ENCODE data around the gene NGFR.

Gene NGFR

DNA sequence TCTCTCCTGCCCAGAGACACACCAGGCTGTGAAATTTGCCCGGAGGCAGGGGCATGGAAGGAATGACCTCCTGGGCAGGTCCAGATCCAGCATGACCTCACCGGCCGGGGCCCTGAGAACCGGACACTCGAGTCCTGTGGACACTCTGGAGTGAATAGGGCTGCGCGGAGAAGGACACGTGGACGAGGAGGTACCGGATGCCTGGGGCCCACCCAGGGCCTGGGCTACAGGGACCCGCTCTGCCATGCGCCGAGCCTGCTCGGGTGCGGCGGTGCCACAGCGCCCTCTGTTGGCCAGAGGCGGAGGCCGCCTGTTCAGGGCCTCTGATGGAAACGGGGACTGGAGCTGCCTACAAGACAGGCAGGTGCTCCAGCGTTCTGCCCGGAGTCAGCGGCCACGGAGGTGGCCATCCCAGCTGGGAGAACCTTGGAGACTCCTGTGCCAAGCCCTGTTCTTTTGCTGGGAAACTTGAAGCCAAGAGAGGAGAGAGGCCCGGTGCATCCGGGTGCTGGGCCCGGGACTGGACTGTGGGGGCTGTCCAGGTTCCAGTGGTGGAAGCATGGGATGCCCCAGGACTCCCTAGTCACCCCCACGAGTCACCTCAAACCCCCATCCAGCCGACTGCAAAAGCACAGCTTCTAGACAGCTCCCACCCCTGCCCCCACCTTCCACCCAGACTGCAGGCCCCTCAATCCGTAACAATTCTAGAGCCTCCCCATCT is 61.3 kb downstream of the NGFR start:
- Histone ChIP-seq H3K4me3 (ENCODE audit: low read depth, low read length) (peak overlapping the region; percentile 24), H3K4me1 (no peaks in the 10 kb centered on the region), H3K9me3 (no peaks in the 10 kb centered on the region), H3K36me3 (no peaks in the 10 kb centered on the region), H3K27me3 (no peaks in the 10 kb centered on the region; the same call in 1 of the 2 replicates)
- TF ChIP-seq, protein P1, sequence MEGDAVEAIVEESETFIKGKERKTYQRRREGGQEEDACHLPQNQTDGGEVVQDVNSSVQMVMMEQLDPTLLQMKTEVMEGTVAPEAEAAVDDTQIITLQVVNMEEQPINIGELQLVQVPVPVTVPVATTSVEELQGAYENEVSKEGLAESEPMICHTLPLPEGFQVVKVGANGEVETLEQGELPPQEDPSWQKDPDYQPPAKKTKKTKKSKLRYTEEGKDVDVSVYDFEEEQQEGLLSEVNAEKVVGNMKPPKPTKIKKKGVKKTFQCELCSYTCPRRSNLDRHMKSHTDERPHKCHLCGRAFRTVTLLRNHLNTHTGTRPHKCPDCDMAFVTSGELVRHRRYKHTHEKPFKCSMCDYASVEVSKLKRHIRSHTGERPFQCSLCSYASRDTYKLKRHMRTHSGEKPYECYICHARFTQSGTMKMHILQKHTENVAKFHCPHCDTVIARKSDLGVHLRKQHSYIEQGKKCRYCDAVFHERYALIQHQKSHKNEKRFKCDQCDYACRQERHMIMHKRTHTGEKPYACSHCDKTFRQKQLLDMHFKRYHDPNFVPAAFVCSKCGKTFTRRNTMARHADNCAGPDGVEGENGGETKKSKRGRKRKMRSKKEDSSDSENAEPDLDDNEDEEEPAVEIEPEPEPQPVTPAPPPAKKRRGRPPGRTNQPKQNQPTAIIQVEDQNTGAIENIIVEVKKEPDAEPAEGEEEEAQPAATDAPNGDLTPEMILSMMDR (IDR thresholded peaks at IDR 0.05; ENCODE audit: low read depth, low read length), result peak; percentile 97
- peak; percentile 90 for DNase-seq

DNA sequence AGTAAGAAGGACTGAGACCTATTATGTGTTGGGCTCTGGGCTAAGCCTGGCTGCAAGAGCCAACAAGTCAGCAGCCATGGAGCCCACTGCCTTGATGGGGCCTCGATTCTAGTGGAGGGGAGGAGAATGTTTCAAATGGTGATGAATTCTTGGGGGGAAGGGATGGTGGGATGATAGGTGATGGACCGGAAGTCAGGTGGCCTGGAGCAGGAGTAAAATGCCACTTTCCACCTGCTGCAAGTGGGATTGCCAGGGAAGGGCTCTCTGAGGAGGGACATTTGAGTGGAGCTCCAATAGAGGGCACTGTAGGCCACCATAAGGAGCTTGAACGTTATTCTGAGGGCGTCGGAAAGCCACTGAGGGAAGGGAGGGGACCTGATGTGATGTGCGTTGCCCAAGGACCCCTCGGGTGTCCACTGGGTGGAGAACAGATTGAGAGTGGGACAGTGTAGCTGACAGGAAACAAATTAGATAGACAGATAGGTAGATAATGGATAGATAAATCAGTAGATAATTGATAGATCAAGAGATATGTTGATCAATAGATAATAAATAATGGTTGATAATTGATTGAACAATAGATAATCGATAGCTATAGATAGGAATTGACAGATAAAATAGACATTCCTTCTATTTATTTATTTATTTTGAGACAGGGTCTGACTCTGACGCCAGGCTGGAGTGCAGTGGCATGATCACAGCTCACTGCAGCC is 62.4 kb downstream of the NGFR start:
- peak; percentile 72 for DNase-seq
- Histone ChIP-seq H3K27me3 (no peaks in the 10 kb centered on the region; the same call in 1 of the 2 replicates), H3K4me1 (no peaks in the 10 kb centered on the region), H3K9me3 (no peaks in the 10 kb centered on the region), H3K36me3 (no peaks in the 10 kb centered on the region), H3K4me3 (ENCODE audit: low read depth, low read length) (no peak overlapping the region)
- TF ChIP-seq, protein P1 (IDR thresholded peaks at IDR 0.05; ENCODE audit: low read depth, low read length), result peak; percentile 82
